Smooth muscle cell (in vitro differentiated cells): ENCODE measurements around the gene GLP1R. TPM values are rescaled to one million over a fixed set of nuclear protein-coding genes. Genes with fewer than 3 reads are reported as not detected.
A peak's percentile ranks its signal among the peaks of the same experiment; 100 is the strongest.

Experiments
- DNase-seq: peaks from one replicate; lab custom pipeline; 2025; ENCODE audit not compliant: unreplicated experiment; lab: John Stamatoyannopoulos, UW
- H2AFZ ChIP-seq: fragments of 200-600 bp; sonication (generic); 2 replicates; pipeline ENCODE4 v1.6.0; 2016; ENCODE audit warnings: antibody characterized with exemption, low read depth, mild to moderate bottlenecking
- H3F3A ChIP-seq: fragments of 200-600 bp; sonication (generic); 2 replicates; pipeline ENCODE4 v1.6.0; 2017; ENCODE audit warnings: antibody characterized with exemption, low read depth
- H3K27ac ChIP-seq: fragments of 200-600 bp; sonication (generic); 2 replicates; pipeline ENCODE4 v1.5.1; 2016; ENCODE audit warnings: low read depth, mild to moderate bottlenecking
- H3K27me3 ChIP-seq: fragments of 200-600 bp; sonication (generic); 2 replicates; pipeline ENCODE4 v1.6.1; 2016; ENCODE audit warnings: low read depth, mild to moderate bottlenecking
- H3K36me3 ChIP-seq: fragments of 200-600 bp; sonication (generic); 2 replicates; pipeline ENCODE4 v1.5.1; 2016; ENCODE audit warnings: low read depth
- H3K4me1 ChIP-seq: fragments of 200-600 bp; sonication (generic); 2 replicates; pipeline ENCODE4 v1.5.1; 2016; ENCODE audit warnings: low read depth
- H3K4me2 ChIP-seq: fragments of 200-600 bp; sonication (generic); 2 replicates; pipeline ENCODE4 v1.6.0; 2016; ENCODE audit warnings: mild to moderate bottlenecking
- H3K4me3 ChIP-seq: fragments of 200-600 bp; sonication (generic); 2 replicates; pipeline ENCODE4 v1.5.1; 2016; ENCODE audit warnings: mild to moderate bottlenecking
- H3K79me2 ChIP-seq: fragments of 200-600 bp; sonication (generic); 2 replicates; pipeline ENCODE4 v1.6.0; 2016; ENCODE audit warnings: low read depth, mild to moderate bottlenecking
- H3K9ac ChIP-seq: fragments of 200-600 bp; sonication (generic); 2 replicates; pipeline ENCODE4 v1.6.0; 2016; ENCODE audit warnings: low read depth
- H3K9me3 ChIP-seq: fragments of 200-600 bp; sonication (generic); replicated peaks from 2 replicates; pipeline ENCODE4 v1.5.1; 2016; ENCODE audit warnings: low read depth
- H4K20me1 ChIP-seq: fragments of 200-600 bp; sonication (generic); 2 replicates; pipeline ENCODE4 v1.6.0; 2016; ENCODE audit warnings: low read depth
- WGBS: methylation state at CpG from one replicate; pipeline ENCODE4 v1.1.7; 2016; ENCODE audit warnings: low lambda C conversion rate; 5-methylcytosine and 5-hydroxymethylcytosine counted together
- polyA plus RNA-seq: library from polyadenylated mRNA; unstranded; fragments of >200 nt; fragmentation: Nextera tagmentation; extraction: Ambion mirVana; gene quantifications from 2 replicates; pipeline ENCODE4 v1.2.1, GENCODE V29; 2016
- total RNA-seq: library from RNA; depleted of rRNA; stranded (reverse); fragments of >200 nt; gene quantifications from 2 replicates; pipeline ENCODE4 v1.2.3, GENCODE V29; 2014
- TF ChIP-seq, protein P1 (sequence below): fragments of 200-600 bp; sonication (generic); IDR thresholded peaks from 2 replicates; pipeline ENCODE4 v1.5.1; 2017; ENCODE audit warnings: borderline replicate concordance, mild to moderate bottlenecking, antibody characterized with exemption; ENCODE audit not compliant: insufficient read depth, poor library complexity, severe bottlenecking

GLP1R gene
- total and polyA plus RNA-seq, 2 experiments from 2014 or later = not detected

DNA sequence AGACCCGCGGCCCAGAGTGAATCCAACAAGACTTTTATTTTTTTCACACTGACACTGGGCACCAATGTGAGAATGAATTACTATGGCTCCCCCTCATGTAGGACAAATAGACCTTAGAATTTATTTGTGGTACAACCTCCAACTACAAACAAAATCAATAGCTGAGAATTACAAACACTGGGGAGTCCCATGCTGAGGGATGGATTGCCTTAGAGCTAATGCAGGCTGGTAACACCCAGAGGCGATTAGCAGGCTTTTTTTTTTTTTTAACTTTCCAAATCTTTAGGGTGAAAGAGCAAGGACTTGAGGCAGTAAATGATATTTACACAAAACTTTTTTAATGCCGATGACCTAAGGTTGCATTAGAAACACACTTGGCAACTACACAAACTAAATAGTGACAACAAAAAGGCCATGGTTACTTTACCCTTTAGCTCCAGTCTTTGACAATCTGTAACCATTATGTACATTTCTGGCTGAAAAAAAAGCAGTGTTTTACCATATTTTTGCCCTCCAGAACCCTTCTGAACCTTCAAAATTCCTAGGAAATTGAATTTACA lies 44.6 kb downstream of the GLP1R start:
- no peak overlapping the region for H3K27ac ChIP-seq
- TF ChIP-seq, protein P1, sequence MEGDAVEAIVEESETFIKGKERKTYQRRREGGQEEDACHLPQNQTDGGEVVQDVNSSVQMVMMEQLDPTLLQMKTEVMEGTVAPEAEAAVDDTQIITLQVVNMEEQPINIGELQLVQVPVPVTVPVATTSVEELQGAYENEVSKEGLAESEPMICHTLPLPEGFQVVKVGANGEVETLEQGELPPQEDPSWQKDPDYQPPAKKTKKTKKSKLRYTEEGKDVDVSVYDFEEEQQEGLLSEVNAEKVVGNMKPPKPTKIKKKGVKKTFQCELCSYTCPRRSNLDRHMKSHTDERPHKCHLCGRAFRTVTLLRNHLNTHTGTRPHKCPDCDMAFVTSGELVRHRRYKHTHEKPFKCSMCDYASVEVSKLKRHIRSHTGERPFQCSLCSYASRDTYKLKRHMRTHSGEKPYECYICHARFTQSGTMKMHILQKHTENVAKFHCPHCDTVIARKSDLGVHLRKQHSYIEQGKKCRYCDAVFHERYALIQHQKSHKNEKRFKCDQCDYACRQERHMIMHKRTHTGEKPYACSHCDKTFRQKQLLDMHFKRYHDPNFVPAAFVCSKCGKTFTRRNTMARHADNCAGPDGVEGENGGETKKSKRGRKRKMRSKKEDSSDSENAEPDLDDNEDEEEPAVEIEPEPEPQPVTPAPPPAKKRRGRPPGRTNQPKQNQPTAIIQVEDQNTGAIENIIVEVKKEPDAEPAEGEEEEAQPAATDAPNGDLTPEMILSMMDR = no peak
- no peak overlapping the region for H2AFZ ChIP-seq
- H4K20me1 ChIP-seq = no peaks in the 10 kb centered on the region
- no peaks in the 10 kb centered on the region for H3K36me3 ChIP-seq
- H3K9ac ChIP-seq = no peak overlapping the region
- WGBS = 91% methylated on average over 4 of the region's 4 CpGs
- H3F3A ChIP-seq = no peaks in the 10 kb centered on the region
- H3K27me3 ChIP-seq = peaks cover 24% of the 10 kb centered on the region
- H3K79me2 ChIP-seq = no peaks in the 10 kb centered on the region
- no peak overlapping the region for H3K4me3 ChIP-seq
- no peaks in the 10 kb centered on the region for H3K9me3 ChIP-seq
- no peak for DNase-seq
- no peak overlapping the region for H3K4me2 ChIP-seq
- H3K4me1 ChIP-seq = peaks cover 4% of the 10 kb centered on the region

DNA sequence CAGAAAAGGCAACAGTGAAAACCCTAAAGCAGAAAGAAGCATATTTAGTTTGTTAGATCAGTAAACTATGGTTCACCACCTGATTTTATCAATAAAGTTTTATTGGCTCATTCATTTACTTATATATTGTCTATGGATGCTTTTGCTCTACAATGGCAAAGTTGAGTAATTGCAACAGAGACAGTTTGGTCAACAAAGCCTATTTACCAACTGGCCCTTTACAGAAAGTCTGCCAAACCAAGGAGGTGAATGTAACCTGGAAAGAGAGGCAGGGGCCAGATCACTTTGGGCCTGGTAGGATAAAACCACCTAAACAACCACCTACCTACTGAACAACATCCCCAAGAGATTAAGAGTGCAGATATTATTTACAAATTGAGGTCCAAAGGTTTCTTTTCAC lies 47.0 kb downstream of the GLP1R start:
- no peak for DNase-seq
- no peaks in the 10 kb centered on the region for H3F3A ChIP-seq
- H3K4me3 ChIP-seq = no peak overlapping the region
- TF ChIP-seq, protein P1 = no peak
- H3K9me3 ChIP-seq = no peaks in the 10 kb centered on the region
- H2AFZ ChIP-seq = no peak overlapping the region
- no peaks in the 10 kb centered on the region for H3K4me1 ChIP-seq
- no peak overlapping the region for H3K4me2 ChIP-seq
- H3K27ac ChIP-seq = no peak overlapping the region
- no peaks in the 10 kb centered on the region for H4K20me1 ChIP-seq
- H3K27me3 ChIP-seq = peaks cover 37% of the 10 kb centered on the region
- no peaks in the 10 kb centered on the region for H3K36me3 ChIP-seq
- H3K79me2 ChIP-seq = no peaks in the 10 kb centered on the region
- H3K9ac ChIP-seq = no peak overlapping the region

DNA sequence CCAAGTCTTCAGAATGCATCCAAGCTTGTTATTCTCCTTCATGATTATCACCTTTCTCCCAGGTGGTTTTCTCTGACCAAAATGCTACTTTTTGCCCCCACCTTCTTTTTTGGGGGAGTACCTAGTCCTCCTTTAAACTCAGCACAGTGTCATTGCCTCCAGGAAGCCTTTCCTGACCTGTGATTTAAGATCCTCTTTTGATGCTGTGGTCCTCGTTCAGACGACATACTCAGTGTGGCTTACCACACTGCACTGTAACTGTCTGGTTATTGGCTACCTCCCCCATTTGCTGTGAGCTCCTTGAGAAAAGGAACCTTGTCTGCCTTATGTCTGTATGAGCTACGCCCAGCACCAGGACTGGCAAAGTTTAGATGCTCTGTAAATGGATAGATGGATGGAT lies 51.8 kb downstream of the GLP1R start:
- no peak overlapping the region for H3K4me3 ChIP-seq
- H3K27me3 ChIP-seq = peaks cover 15% of the 10 kb centered on the region
- TF ChIP-seq, protein P1 = no peak
- WGBS = 85% methylated on average over 3 of the region's 3 CpGs
- no peak overlapping the region for H3K4me2 ChIP-seq
- DNase-seq = no peak
- H3K9ac ChIP-seq = no peak overlapping the region
- no peaks in the 10 kb centered on the region for H3F3A ChIP-seq
- no peak overlapping the region for H3K27ac ChIP-seq
- no peaks in the 10 kb centered on the region for H3K9me3 ChIP-seq
- H4K20me1 ChIP-seq = no peaks in the 10 kb centered on the region
- H3K79me2 ChIP-seq = no peaks in the 10 kb centered on the region
- H3K36me3 ChIP-seq = no peaks in the 10 kb centered on the region
- no peak overlapping the region for H2AFZ ChIP-seq
- no peaks in the 10 kb centered on the region for H3K4me1 ChIP-seq

DNA sequence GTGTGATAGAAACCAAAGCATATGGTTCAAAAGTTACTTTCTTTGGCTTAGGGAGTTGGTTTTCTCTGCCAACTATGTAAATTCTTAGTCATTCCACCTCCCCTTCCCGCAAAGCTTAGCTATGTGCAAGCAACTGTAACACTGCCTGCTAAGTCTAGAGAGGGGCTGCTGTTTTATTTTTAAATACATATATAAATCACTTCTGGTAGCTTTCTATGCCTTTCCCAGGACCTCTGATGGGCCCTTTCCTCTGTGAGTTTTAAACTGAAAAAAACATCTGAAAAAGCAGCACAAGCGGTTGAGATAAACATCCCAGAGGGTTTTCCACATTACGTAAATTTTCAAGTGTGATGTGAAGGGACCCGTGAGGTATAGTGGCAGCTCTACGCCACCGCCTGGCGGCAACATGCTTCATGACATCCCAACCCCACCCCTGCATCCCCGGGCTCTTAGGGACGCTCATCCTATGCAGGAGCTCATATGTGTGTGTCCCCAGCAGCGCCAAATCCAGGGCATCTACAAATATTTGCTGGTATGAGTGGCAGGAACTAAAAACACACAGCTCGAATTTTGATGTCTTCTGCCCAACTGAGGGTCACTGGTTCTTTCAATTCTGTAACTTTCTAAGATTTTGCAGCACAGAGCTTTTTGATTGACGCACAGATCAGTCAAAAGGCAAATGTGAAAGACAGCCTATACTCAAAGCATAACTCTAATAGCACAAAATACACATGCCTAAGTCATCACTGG lies 53.7 kb downstream of the GLP1R start:
- no peak overlapping the region for H3K27ac ChIP-seq
- no peak overlapping the region for H3K9ac ChIP-seq
- H2AFZ ChIP-seq = no peak overlapping the region
- DNase-seq = no peak
- H3K36me3 ChIP-seq = no peaks in the 10 kb centered on the region
- H3K4me1 ChIP-seq = no peaks in the 10 kb centered on the region
- no peaks in the 10 kb centered on the region for H3K79me2 ChIP-seq
- TF ChIP-seq, protein P1 = peak; percentile 48
- no peaks in the 10 kb centered on the region for H3F3A ChIP-seq
- H3K4me3 ChIP-seq = no peak overlapping the region
- H4K20me1 ChIP-seq = no peaks in the 10 kb centered on the region
- peaks cover 15% of the 10 kb centered on the region for H3K27me3 ChIP-seq
- WGBS = 32% methylated on average over 12 of the region's 12 CpGs
- no peaks in the 10 kb centered on the region for H3K9me3 ChIP-seq
- peak overlapping the region; percentile 39 for H3K4me2 ChIP-seq
